ENCODE data around the gene DNAJC8.

DNA sequence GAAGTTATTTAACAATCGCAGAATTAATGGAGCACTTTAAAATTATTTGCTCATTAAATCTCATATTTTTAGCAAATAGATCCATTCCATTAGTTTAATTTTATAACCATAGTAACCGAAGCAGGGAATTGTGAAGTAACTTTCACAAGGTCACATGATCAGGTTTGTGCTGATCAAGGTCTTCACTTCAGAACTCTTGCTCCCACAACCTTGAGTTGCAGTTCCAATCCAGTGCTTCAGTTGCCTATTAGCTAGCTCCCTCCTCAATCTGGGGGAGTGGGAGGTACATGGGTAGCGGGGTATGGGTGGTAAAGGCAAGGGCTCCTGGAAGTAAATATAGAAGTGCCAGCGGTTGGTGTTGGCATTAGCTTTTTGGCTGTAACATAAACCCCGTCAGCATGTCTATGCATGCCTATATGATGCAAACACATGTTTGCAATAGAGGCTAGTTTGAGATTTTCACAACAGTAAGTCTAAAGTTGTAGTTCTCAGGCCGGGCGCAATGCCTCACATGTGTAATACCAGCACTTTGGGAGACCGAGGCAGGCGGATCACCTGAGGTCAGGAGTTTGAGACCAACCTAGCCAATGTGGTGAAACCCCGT is 8.9 kb upstream of the DNAJC8 start:
- no peak for TF ChIP-seq ZBTB11 (tag by site-specific recombination; conservative IDR thresholded peaks at IDR 0.05; ENCODE audit: low read depth)
- TF ChIP-seq, protein P1, sequence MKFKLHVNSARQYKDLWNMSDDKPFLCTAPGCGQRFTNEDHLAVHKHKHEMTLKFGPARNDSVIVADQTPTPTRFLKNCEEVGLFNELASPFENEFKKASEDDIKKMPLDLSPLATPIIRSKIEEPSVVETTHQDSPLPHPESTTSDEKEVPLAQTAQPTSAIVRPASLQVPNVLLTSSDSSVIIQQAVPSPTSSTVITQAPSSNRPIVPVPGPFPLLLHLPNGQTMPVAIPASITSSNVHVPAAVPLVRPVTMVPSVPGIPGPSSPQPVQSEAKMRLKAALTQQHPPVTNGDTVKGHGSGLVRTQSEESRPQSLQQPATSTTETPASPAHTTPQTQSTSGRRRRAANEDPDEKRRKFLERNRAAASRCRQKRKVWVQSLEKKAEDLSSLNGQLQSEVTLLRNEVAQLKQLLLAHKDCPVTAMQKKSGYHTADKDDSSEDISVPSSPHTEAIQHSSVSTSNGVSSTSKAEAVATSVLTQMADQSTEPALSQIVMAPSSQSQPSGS (tag by site-specific recombination; IDR thresholded peaks at IDR 0.05; ENCODE audit: low read depth): no peak
- no peak for TF ChIP-seq ZNF426 (tag by site-specific recombination; IDR thresholded peaks at IDR 0.05)
- TF ChIP-seq, protein P2, sequence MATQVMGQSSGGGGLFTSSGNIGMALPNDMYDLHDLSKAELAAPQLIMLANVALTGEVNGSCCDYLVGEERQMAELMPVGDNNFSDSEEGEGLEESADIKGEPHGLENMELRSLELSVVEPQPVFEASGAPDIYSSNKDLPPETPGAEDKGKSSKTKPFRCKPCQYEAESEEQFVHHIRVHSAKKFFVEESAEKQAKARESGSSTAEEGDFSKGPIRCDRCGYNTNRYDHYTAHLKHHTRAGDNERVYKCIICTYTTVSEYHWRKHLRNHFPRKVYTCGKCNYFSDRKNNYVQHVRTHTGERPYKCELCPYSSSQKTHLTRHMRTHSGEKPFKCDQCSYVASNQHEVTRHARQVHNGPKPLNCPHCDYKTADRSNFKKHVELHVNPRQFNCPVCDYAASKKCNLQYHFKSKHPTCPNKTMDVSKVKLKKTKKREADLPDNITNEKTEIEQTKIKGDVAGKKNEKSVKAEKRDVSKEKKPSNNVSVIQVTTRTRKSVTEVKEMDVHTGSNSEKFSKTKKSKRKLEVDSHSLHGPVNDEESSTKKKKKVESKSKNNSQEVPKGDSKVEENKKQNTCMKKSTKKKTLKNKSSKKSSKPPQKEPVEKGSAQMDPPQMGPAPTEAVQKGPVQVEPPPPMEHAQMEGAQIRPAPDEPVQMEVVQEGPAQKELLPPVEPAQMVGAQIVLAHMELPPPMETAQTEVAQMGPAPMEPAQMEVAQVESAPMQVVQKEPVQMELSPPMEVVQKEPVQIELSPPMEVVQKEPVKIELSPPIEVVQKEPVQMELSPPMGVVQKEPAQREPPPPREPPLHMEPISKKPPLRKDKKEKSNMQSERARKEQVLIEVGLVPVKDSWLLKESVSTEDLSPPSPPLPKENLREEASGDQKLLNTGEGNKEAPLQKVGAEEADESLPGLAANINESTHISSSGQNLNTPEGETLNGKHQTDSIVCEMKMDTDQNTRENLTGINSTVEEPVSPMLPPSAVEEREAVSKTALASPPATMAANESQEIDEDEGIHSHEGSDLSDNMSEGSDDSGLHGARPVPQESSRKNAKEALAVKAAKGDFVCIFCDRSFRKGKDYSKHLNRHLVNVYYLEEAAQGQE (tag by site-specific recombination; IDR thresholded peaks at IDR 0.05): no peak
- no peak for TF ChIP-seq ZNF140 (tag by site-specific recombination; IDR thresholded peaks at IDR 0.05)
- TF ChIP-seq ZNF416 (tag by site-specific recombination; IDR thresholded peaks at IDR 0.05): no peak
- TF ChIP-seq ZNF629 (tag by site-specific recombination; IDR thresholded peaks at IDR 0.05): no peak
- no peak for TF ChIP-seq ZSCAN30 (tag by site-specific recombination; IDR thresholded peaks at IDR 0.05)
- no peak for TF ChIP-seq SETDB1 (IDR thresholded peaks at IDR 0.05; ENCODE audit: insufficient read length, low read length)
- no peak for TF ChIP-seq TCF7L2 (IDR thresholded peaks at IDR 0.05; ENCODE audit: borderline replicate concordance, low read depth, low read length)
- no peak for TF ChIP-seq ZBTB7A (tag by site-specific recombination; IDR thresholded peaks at IDR 0.05; ENCODE audit: low read depth)
